HG03025 (cell line): Measurements from ENCODE around the gene SDC3.

Source experiments
- ATAC-seq: cut with Tn5 transposase; IDR thresholded peaks from one replicate; pipeline ENCODE4 v1.9.1; 2021; ENCODE audit warnings: mild to moderate bottlenecking, moderate library complexity; ENCODE audit not compliant: unreplicated experiment, low FRiP score

SDC3 gene

GRCh38 chr1:30929135-30929889 lies 20.8 kb upstream of the SDC3 start:
- ATAC-seq, result no peak

GRCh38 chr1:30928789-30929134 lies 20.2 kb upstream of the SDC3 start:
- ATAC-seq, result no peak

GRCh38 chr1:30928171-30928570 lies 19.6 kb upstream of the SDC3 start:
- no peak for ATAC-seq

GRCh38 chr1:30927448-30927847 lies 18.9 kb upstream of the SDC3 start:
- no peak for ATAC-seq

GRCh38 chr1:30923597-30923996 lies 15.0 kb upstream of the SDC3 start:
- no peak for ATAC-seq

- no peak for ATAC-seq
Measured at GRCh38 chr1:30920827-30921226, 12.3 kb upstream of the SDC3 start.

GRCh38 chr1:30919025-30919881 lies 10.7 kb upstream of the SDC3 start:
- no peak for ATAC-seq

GRCh38 chr1:30916296-30916695 lies 7.7 kb upstream of the SDC3 start:
- ATAC-seq, result no peak

GRCh38 chr1:30915491-30916230 lies 7.1 kb upstream of the SDC3 start:
- no peak for ATAC-seq

GRCh38 chr1:30914931-30915330 lies 6.4 kb upstream of the SDC3 start:
- ATAC-seq, result no peak

- ATAC-seq, result no peak
Measured at GRCh38 chr1:30914587-30914922, 6.0 kb upstream of the SDC3 start.

GRCh38 chr1:30912913-30913652 lies 4.5 kb upstream of the SDC3 start:
- ATAC-seq, result no peak

GRCh38 chr1:30912224-30912623 lies 3.7 kb upstream of the SDC3 start:
- no peak for ATAC-seq

- no peak for ATAC-seq
Measured at GRCh38 chr1:30911059-30911954, 2.7 kb upstream of the SDC3 start.

- no peak for ATAC-seq
Measured at GRCh38 chr1:30909365-30910068, 959 bp upstream of the SDC3 start.

GRCh38 chr1:30908316-30908695 lies 252 bp downstream of the SDC3 start:
- no peak for ATAC-seq

GRCh38 chr1:30907481-30908315 lies 860 bp downstream of the SDC3 start:
- no peak for ATAC-seq
